Measurements from ENCODE around the gene SLC25A6.
"Not testable (repeated sequence)": the region's sequence is repeated elsewhere in the genome, so short reads cannot be mapped to it uniquely, and the experiment has no call there.

Gene SLC25A6

DNA sequence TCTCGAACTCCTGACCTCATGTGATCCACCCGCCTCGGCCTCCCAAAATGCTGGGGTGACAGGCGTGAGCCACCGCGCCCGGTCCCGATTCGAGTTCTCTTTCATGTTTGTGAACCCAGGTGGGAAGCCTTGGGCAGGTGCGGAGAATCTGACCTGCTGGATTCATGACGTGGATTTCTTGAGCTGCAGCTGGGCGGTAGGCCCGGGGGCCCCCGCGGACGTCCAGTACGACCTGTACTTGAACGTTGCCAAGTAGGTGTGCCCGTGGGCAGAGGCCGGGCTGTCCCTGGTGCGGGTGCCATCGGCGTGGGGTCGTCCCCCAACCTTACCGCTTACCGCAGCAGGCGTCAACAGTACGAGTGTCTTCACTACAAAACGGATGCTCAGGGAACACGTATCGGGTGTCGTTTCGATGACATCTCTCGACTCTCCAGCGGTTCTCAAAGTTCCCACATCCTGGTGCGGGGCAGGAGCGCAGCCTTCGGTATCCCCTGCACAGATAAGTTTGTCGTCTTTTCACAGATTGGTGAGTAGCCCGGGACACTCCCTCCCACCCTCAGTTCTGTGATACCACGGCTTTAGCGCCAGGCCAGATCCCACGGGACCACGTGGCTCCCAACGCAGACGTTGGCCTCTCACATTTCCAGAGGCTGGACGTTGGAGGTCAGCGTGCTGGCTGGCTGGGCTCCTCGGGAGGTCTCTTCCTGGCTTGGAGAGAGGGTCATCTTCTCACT, 39.8 kb downstream of the SLC25A6 start:
- DNase-seq: no peak

DNA sequence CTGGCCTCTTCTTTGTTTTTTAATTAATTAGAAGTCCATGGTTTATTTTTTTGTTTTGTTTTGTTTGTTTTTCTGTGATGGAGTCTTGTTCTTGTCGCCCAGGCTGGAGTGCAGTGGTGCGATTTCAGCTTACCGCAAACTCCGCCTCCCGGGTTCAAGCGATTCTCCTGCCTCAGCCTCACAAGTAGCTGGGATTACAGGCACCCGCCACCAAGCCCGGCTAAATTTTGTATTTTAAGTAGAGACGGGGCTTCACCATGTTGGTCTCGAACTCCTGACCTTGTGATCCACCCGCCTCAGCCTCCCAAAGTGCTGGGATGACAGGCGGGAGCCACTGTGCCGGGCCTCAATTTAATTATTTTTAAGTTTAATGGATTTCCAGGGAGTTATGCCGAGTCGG, 42.3 kb downstream of the SLC25A6 start:
- DNase-seq: not testable (repeated sequence)

GRCh38 chrX:1341545-1342184, 50.2 kb downstream of the SLC25A6 start:
- DNase-seq: no peak

GRCh38 chrX:1336948-1337779, 54.7 kb downstream of the SLC25A6 start:
- no peak for DNase-seq

- no peak for DNase-seq
Observed at GRCh38 chrX:1336331-1336943, 55.5 kb downstream of the SLC25A6 start, which contains the start of gene IL3RA. TSS of gene IL3RA (plus strand) at chrX:1336785. CDS start at chrX:1341766, 4,981 bp downstream.

Measured in DMS79 (cell line).